HepG2 (cell line): ENCODE measurements around the gene AGTRAP. TPM values are rescaled to one million over a fixed set of nuclear protein-coding genes. Genes with fewer than 3 reads are reported as not detected.

Source experiments
- ATF3 ChIP-seq: sonication (generic); formaldehyde crosslinking; IDR thresholded peaks from 2 replicates; pipeline ENCODE4 v1.4.0; 2020; ENCODE audit warnings: missing genetic modification reagents
- DDIT3 ChIP-seq: sonication (generic); formaldehyde crosslinking; IDR thresholded peaks from 2 replicates; pipeline ENCODE4 v1.4.0; 2020; ENCODE audit warnings: mild to moderate bottlenecking, missing genetic modification reagents
- GRHL1 ChIP-seq: sonication (generic); formaldehyde crosslinking; conservative IDR thresholded peaks from 2 replicates; pipeline ENCODE4 v1.8.0; 2022; ENCODE audit warnings: missing genetic modification reagents
- HMGXB3 ChIP-seq: sonication (generic); formaldehyde crosslinking; IDR thresholded peaks from 2 replicates; pipeline ENCODE4 v1.4.0; 2020; ENCODE audit warnings: missing genetic modification reagents, borderline replicate concordance
- HNRNPL ChIP-seq: fragments of 200-400 bp; formaldehyde crosslinking; IDR thresholded peaks from 2 replicates; pipeline ENCODE4 v1.6.1; 2017; ENCODE audit warnings: mild to moderate bottlenecking, low read depth, low read length
- IRX3 ChIP-seq: sonication (generic); formaldehyde crosslinking; IDR thresholded peaks from 2 replicates; pipeline ENCODE4 v1.8.1; 2023; ENCODE audit warnings: mild to moderate bottlenecking, low read depth, missing genetic modification reagents, borderline replicate concordance
- KDM2A ChIP-seq: sonication (generic); formaldehyde crosslinking; IDR thresholded peaks from 2 replicates; pipeline ENCODE4 v1.4.0; 2020; ENCODE audit warnings: low read depth, missing genetic modification reagents, borderline replicate concordance
- MXD4 ChIP-seq: IDR thresholded peaks from 2 replicates; pipeline ENCODE4 v1.6.1; 2016; ENCODE audit warnings: mild to moderate bottlenecking, missing biosample characterization, missing genetic modification reagents
- NFYC ChIP-seq: IDR thresholded peaks from 2 replicates; pipeline ENCODE4 v1.6.1; 2016; ENCODE audit warnings: missing genetic modification reagents, missing compliant biosample characterization
- POLR2AphosphoS2 ChIP-seq: IDR thresholded peaks from 2 replicates; pipeline ENCODE4 v1.6.1; 2011; ENCODE audit warnings: low read depth, low read length, improper control_type of control experiment
- TBL1XR1 ChIP-seq: fragments of 150-350 bp; IDR thresholded peaks from 2 replicates; pipeline ENCODE4 v1.6.1; 2014; ENCODE audit warnings: borderline replicate concordance, low read length; ENCODE audit not compliant: partially characterized antibody
- ZBTB39 ChIP-seq: sonication (generic); formaldehyde crosslinking; IDR thresholded peaks from 2 replicates; pipeline ENCODE4 v1.5.0; 2020; ENCODE audit warnings: missing genetic modification reagents
- ZBTB8A ChIP-seq: sonication (generic); formaldehyde crosslinking; IDR thresholded peaks from 2 replicates; pipeline ENCODE4 v1.4.0; 2020; ENCODE audit warnings: mild to moderate bottlenecking, low read depth, missing genetic modification reagents, borderline replicate concordance
- ZNF30 ChIP-seq: sonication (generic); formaldehyde crosslinking; IDR thresholded peaks from 2 replicates; pipeline ENCODE4 v1.5.0; 2020; ENCODE audit warnings: mild to moderate bottlenecking, missing genetic modification reagents
- ZNF549 ChIP-seq: sonication (generic); formaldehyde crosslinking; IDR thresholded peaks from 2 replicates; pipeline ENCODE4 v1.5.0; 2020; ENCODE audit warnings: missing genetic modification reagents
- ZNF563 ChIP-seq: sonication (generic); formaldehyde crosslinking; IDR thresholded peaks from 2 replicates; pipeline ENCODE4 v1.8.0; 2022; ENCODE audit warnings: mild to moderate bottlenecking, moderate library complexity, missing genetic modification reagents
- ZNF576 ChIP-seq: sonication (generic); formaldehyde crosslinking; IDR thresholded peaks from 2 replicates; pipeline ENCODE4 v1.4.0; 2020; ENCODE audit warnings: mild to moderate bottlenecking, missing genetic modification reagents
- ZNF605 ChIP-seq: sonication (generic); formaldehyde crosslinking; IDR thresholded peaks from 2 replicates; pipeline ENCODE4 v1.8.0; 2022; ENCODE audit warnings: mild to moderate bottlenecking, missing genetic modification reagents
- ZNF672 ChIP-seq: sonication (generic); formaldehyde crosslinking; IDR thresholded peaks from 2 replicates; pipeline ENCODE4 v1.8.1; 2022; ENCODE audit warnings: missing genetic modification reagents
- ZNF747 ChIP-seq: sonication (generic); formaldehyde crosslinking; IDR thresholded peaks from 2 replicates; pipeline ENCODE4 v1.8.1; 2023; ENCODE audit warnings: missing genetic modification reagents, mild to moderate bottlenecking, borderline replicate concordance
- ZNF83 ChIP-seq: sonication (generic); formaldehyde crosslinking; IDR thresholded peaks from 2 replicates; pipeline ENCODE4 v1.4.0; 2020; ENCODE audit warnings: missing genetic modification reagents, mild to moderate bottlenecking, borderline replicate concordance
- polyA plus RNA-seq, 8 experiments: library from polyadenylated mRNA; depleted of rRNA in 3 of 8; stranded (reverse) in 7 of 8; unstranded in 1 of 8; fragments of >200 nt; fragmentation: Illumina TruSeq in 4 of 8; extraction: Trizol in 4 of 8; gene quantifications; 2 replicates each; pipeline versions ENCODE4 v1.2.1 to v1.2.3, GENCODE V29; 2011 to 2016; ENCODE audit warnings: low read depth in 4 of 8, missing spikeins in 1 of 8, mixed read lengths in 1 of 8; ENCODE audit not compliant: insufficient read depth in 1 of 8
- total RNA-seq, 5 experiments: library from RNA; depleted of rRNA; stranded (reverse); fragments of >200 nt; fragmentation: Illumina TruSeq; extraction: Trizol; gene quantifications; 2 replicates each; pipeline ENCODE4 v1.2.3, GENCODE V29; 2016; ENCODE audit warnings: low read depth in 1 of 5

Gene AGTRAP
- total and polyA plus RNA-seq, 2 of the 13 experiments (the other 11 are each of a cell fraction or from before 2014, with no cell fraction given) = 28.3 to 32.0 TPM

- TF ChIP-seq HMGXB3 (CRISPR knock-in tag) = no peak
- no peak for TF ChIP-seq ZNF605 (CRISPR knock-in tag)
- TF ChIP-seq DDIT3 = no peak
- no peak for TF ChIP-seq ZNF747
- TF ChIP-seq POLR2AphosphoS2 = no peak
- TF ChIP-seq KDM2A (CRISPR knock-in tag) = peak; percentile 79; the same call in 1 of the 2 replicates
- TF ChIP-seq ATF3 (CRISPR knock-in tag) = no peak
- TF ChIP-seq IRX3 (CRISPR knock-in tag) = no peak
- TF ChIP-seq ZNF672 (CRISPR knock-in tag) = no peak
- no peak for TF ChIP-seq ZNF83 (CRISPR knock-in tag)
- no peak for TF ChIP-seq ZBTB8A (CRISPR knock-in tag)
- no peak for TF ChIP-seq GRHL1
- no peak for TF ChIP-seq ZBTB39
- TF ChIP-seq ZNF549 (CRISPR knock-in tag) = no peak
- no peak for TF ChIP-seq ZNF563
- TF ChIP-seq HNRNPL = no peak
- no peak for TF ChIP-seq ZNF576 (CRISPR knock-in tag)
- no peak for TF ChIP-seq TBL1XR1
- TF ChIP-seq NFYC = no peak
- no peak for TF ChIP-seq ZNF30 (CRISPR knock-in tag)
- TF ChIP-seq MXD4 (CRISPR knock-in tag) = no peak
Observed at GRCh38 chr1:11784993-11785769, 49.2 kb downstream of the AGTRAP start (continued).
